Measurements from ENCODE around the gene KIRREL2.

The KIRREL2 gene

GRCh38 chr19:35899547-35900214 lies 43.0 kb downstream of the KIRREL2 start:
- Mint-ChIP-seq H3K27me3 (ENCODE audit: low read depth) (peaks cover 19% of the 10 kb centered on the region), H3K4me1 (peaks cover 14% of the 10 kb centered on the region), H3K27ac (peak overlapping the region in 2 of 3 experiments; percentile 81 to 89), H3K36me3 (ENCODE audit: low read depth) (peaks cover 5% of the 10 kb centered on the region), H3K9me3 (no peaks in the 10 kb centered on the region), H3K4me3 (peak overlapping the region; percentile 93 to 97 (median 97))
- no peak for TF ChIP-seq CTCF (IDR thresholded peaks at IDR 0.05; ENCODE audit: unreplicated experiment in 3 of 3)

GRCh38 chr19:35901055-35901644 lies 44.4 kb downstream of the KIRREL2 start:
- Mint-ChIP-seq H3K4me3 (peak overlapping the region; percentile 78 to 97 (median 97)), H3K4me1 (peaks cover 14% of the 10 kb centered on the region), H3K27ac (peak overlapping the region in 1 of 3 experiments; percentile 83), H3K36me3 (ENCODE audit: low read depth) (no peaks in the 10 kb centered on the region), H3K9me3 (no peaks in the 10 kb centered on the region), H3K27me3 (ENCODE audit: low read depth) (peaks cover 19% of the 10 kb centered on the region)
- TF ChIP-seq CTCF (IDR thresholded peaks at IDR 0.05; ENCODE audit: unreplicated experiment in 3 of 3) = no peak

- Mint-ChIP-seq H3K27ac (peak within 1 kb of the TSS in 2 of 3 experiments; percentile 23 to 83), H3K9me3 (no peaks in the 10 kb centered on the region), H3K27me3 (ENCODE audit: low read depth) (peaks cover 19% of the 10 kb centered on the region), H3K36me3 (ENCODE audit: low read depth) (no peaks in the 10 kb centered on the region), H3K4me1 (peaks cover 14% of the 10 kb centered on the region), H3K4me3 (peak within 1 kb of the TSS; percentile 80 to 97 (median 97))
- TF ChIP-seq CTCF (IDR thresholded peaks at IDR 0.05; ENCODE audit: unreplicated experiment in 3 of 3) = no peak
These were observed 45.3 kb downstream of the KIRREL2 start, which contains the start of gene HCST for GRCh38 chr19:35901854-35902661. Gene HCST (plus strand): TSS chr19:35902529. CDS start chr19:35902594, 65 bp downstream.

- Mint-ChIP-seq H3K4me1 (peaks cover 14% of the 10 kb centered on the region), H3K27me3 (ENCODE audit: low read depth) (peaks cover 19% of the 10 kb centered on the region), H3K36me3 (ENCODE audit: low read depth) (no peaks in the 10 kb centered on the region), H3K9me3 (no peaks in the 10 kb centered on the region), H3K27ac (peak overlapping the region in 2 of 3 experiments; percentile 23 to 45), H3K4me3 (peak overlapping the region; percentile 71 to 76 (median 73))
- no peak for TF ChIP-seq CTCF (IDR thresholded peaks at IDR 0.05; ENCODE audit: unreplicated experiment in 3 of 3)
These were observed 46.3 kb downstream of the KIRREL2 start for GRCh38 chr19:35902870-35903475.

GRCh38 chr19:35903550-35904179 lies 47.0 kb downstream of the KIRREL2 start:
- H3K9me3 Mint-ChIP-seq = no peaks in the 10 kb centered on the region
- H3K27me3 Mint-ChIP-seq (ENCODE audit: low read depth) = peaks cover 19% of the 10 kb centered on the region
- H3K27ac Mint-ChIP-seq = peak overlapping the region in 2 of 3 experiments; percentile 56 to 62
- H3K4me1 Mint-ChIP-seq = peaks cover 13% of the 10 kb centered on the region
- H3K36me3 Mint-ChIP-seq (ENCODE audit: low read depth) = no peaks in the 10 kb centered on the region
- peak overlapping the region; percentile 71 to 76 (median 73) for H3K4me3 Mint-ChIP-seq
- TF ChIP-seq CTCF (IDR thresholded peaks at IDR 0.05; ENCODE audit: unreplicated experiment in 3 of 3) = no peak

Data from nephron (organoid).